Measurements from ENCODE around the gene TMEM242.

The TMEM242 gene

DNA sequence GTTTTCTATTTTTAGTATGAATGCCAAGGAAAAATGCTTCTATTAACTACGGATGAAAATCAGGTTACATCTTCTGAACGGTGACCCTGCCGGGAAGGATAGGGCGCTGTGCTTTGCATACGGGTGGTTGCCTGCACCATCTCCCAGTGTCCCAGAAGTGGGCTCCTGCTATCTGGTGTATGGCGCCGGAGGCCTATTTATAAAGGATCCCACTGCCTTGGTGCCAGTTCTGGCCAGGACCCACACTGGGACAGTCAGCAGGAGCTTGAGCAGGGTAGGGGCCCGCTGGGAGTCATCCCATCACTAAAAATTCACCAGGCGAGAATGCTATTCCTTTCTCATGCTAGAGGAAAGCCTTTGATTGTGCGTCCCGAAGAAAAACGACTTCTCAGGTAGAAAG, 22.9 kb downstream of the TMEM242 start:
- no peaks in the 10 kb centered on the region for H3K27me3 ChIP-seq (ENCODE audit: control insufficient read depth in 1 of 2, insufficient read depth in 2 of 2, low read length in 2 of 2)
- H3K4me3 ChIP-seq (ENCODE audit: low read depth in 1 of 2, low read length in 2 of 2): no peak overlapping the region
- no peaks in the 10 kb centered on the region for H3K36me3 ChIP-seq (ENCODE audit: insufficient read depth, low read length)

DNA sequence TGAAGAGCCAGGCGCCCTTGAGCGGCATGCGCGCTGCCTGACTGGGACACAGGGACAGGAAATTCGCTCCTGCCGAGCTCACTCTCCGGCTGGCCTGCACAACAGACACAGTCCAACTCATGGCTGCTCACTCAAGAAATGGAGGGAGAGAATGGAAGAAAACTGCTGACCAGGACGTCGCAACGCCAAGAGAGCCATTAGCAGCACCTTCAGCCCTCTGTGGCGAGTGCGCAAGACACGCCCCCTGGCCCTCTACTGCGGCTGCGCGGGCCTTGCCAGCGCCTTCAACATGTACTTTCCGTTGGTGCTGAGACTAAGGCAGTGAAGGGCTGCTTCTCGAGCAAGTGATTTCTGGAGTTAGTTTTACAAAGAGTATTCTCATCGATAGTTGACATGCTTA, 23.3 kb downstream of the TMEM242 start:
- Histone ChIP-seq H3K27me3 (ENCODE audit: control insufficient read depth in 1 of 2, insufficient read depth in 2 of 2, low read length in 2 of 2) (no peaks in the 10 kb centered on the region), H3K9ac (ENCODE audit: low read length) (no peak overlapping the region), H3K36me3 (ENCODE audit: insufficient read depth, low read length) (no peaks in the 10 kb centered on the region), H3K9me3 (ENCODE audit: low read length) (no peaks in the 10 kb centered on the region), H3K27ac (ENCODE audit: low read depth, low read length) (no peak overlapping the region), H3K4me3 (ENCODE audit: low read depth in 1 of 2, low read length in 2 of 2) (no peak overlapping the region), H3K4me1 (ENCODE audit: insufficient read depth, low read length) (peaks cover 10% of the 10 kb centered on the region)

More for the DNA sequence above, 22.9 kb downstream of the TMEM242 start:
- Histone ChIP-seq H3K4me1 (ENCODE audit: insufficient read depth, low read length) (peaks cover 14% of the 10 kb centered on the region), H3K9me3 (ENCODE audit: low read length) (no peaks in the 10 kb centered on the region), H3K9ac (ENCODE audit: low read length) (no peak overlapping the region), H3K27ac (ENCODE audit: low read depth, low read length) (no peak overlapping the region)

DNA sequence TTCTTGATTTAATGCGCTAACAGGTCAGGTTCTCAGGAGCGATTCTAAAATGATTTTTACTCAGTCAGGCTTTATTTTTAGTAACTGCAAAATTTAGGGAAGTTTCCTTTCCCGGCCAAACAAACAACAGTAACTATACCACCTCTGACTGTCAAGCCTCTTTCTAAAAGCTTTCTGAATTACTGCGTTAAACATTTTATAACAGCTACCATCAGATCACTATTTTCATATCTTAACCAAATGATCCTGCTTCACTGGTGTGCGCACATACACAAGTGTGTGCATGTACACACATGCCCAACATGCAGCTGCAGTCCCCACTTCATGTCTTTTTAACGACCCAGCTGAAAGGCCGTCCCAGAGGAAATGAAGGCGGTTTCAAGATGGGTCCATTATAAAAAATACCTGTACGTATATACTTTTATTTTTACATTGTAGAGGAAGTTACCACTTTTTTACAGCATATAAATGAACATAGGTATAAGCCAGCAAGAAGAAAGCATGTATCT, 25.0 kb downstream of the TMEM242 start:
- Histone ChIP-seq H3K4me3 (ENCODE audit: low read depth in 1 of 2, low read length in 2 of 2) (no peak overlapping the region), H3K9me3 (ENCODE audit: low read length) (no peaks in the 10 kb centered on the region), H3K27ac (ENCODE audit: low read depth, low read length) (no peak overlapping the region), H3K27me3 (ENCODE audit: control insufficient read depth in 1 of 2, insufficient read depth in 2 of 2, low read length in 2 of 2) (no peaks in the 10 kb centered on the region), H3K4me1 (ENCODE audit: insufficient read depth, low read length) (peaks cover 6% of the 10 kb centered on the region), H3K9ac (ENCODE audit: low read length) (no peak overlapping the region), H3K36me3 (ENCODE audit: insufficient read depth, low read length) (no peaks in the 10 kb centered on the region)

DNA sequence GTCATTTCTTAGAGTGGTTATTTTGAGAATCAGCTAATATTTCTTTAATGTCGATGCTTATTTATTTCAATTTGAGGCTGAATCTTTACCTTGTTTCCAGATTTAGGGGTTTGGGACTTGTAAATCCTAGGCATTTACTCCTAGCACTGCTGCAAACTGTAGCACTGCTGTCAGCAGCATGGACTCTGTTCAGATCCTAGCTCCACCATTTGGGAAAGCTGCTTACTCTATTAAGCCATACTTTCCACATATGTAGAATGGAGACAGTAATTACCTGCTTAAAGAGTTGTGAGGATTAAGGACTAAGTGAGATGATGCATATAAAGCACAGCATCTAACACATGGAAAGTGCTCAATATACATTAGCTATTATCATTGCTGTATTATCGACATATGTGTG, 28.7 kb downstream of the TMEM242 start:
- Histone ChIP-seq H3K9ac (ENCODE audit: low read length) (no peak overlapping the region), H3K4me1 (ENCODE audit: insufficient read depth, low read length) (peaks cover 6% of the 10 kb centered on the region), H3K9me3 (ENCODE audit: low read length) (no peaks in the 10 kb centered on the region), H3K36me3 (ENCODE audit: insufficient read depth, low read length) (peaks cover 10% of the 10 kb centered on the region), H3K4me3 (ENCODE audit: low read depth in 1 of 2, low read length in 2 of 2) (no peak overlapping the region), H3K27ac (ENCODE audit: low read depth, low read length) (no peak overlapping the region), H3K27me3 (ENCODE audit: control insufficient read depth in 1 of 2, insufficient read depth in 2 of 2, low read length in 2 of 2) (no peaks in the 10 kb centered on the region)

DNA sequence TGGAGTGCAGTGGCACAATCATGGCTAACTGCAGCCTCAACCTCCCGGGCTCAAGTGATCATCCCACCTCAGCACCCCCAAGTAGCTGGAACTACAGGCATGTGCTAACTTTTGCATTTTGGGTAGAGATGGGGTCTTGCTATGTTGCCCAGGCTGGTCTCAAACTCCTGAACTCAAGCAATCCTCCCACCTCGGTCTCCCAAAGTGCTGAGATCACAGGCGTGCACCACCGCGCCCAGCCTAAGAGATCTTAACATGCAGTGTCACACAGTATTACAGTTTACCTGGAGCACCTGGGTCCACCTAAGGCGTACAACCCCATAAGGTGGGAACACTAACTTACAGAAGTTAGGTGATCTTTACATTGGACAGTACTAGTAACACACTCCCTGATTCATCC, 29.5 kb downstream of the TMEM242 start:
- H3K4me3 ChIP-seq (ENCODE audit: low read depth in 1 of 2, low read length in 2 of 2): no peak overlapping the region
- peaks cover 6% of the 10 kb centered on the region for H3K4me1 ChIP-seq (ENCODE audit: insufficient read depth, low read length)
- no peak overlapping the region for H3K27ac ChIP-seq (ENCODE audit: low read depth, low read length)
- H3K27me3 ChIP-seq (ENCODE audit: control insufficient read depth in 1 of 2, insufficient read depth in 2 of 2, low read length in 2 of 2): no peaks in the 10 kb centered on the region
- H3K9ac ChIP-seq (ENCODE audit: low read length): no peak overlapping the region
- H3K36me3 ChIP-seq (ENCODE audit: insufficient read depth, low read length): peaks cover 10% of the 10 kb centered on the region
- H3K9me3 ChIP-seq (ENCODE audit: low read length): no peaks in the 10 kb centered on the region

DNA sequence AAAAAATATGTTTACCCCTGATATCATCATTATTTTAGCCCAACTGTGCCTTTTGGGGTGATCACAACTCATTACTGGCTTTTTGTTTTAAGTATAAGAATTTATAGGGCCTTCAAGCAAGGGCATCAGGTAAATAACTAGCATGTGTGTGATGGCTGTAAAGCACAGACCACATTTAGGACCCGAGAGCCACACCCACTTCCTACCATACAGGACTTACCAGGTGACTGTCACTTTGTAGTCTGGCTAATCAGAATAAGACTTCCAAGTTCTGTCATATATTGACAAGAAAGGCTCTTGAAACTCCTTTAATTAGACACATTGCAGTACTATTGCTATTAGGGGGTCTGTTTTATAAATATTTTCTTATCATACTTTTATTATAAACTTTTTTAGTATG, 31.1 kb downstream of the TMEM242 start:
- Histone ChIP-seq H3K4me3 (ENCODE audit: low read depth in 1 of 2, low read length in 2 of 2) (no peak overlapping the region), H3K27ac (ENCODE audit: low read depth, low read length) (no peak overlapping the region), H3K4me1 (ENCODE audit: insufficient read depth, low read length) (no peaks in the 10 kb centered on the region), H3K9me3 (ENCODE audit: low read length) (no peaks in the 10 kb centered on the region), H3K9ac (ENCODE audit: low read length) (no peak overlapping the region), H3K27me3 (ENCODE audit: control insufficient read depth in 1 of 2, insufficient read depth in 2 of 2, low read length in 2 of 2) (no peaks in the 10 kb centered on the region), H3K36me3 (ENCODE audit: insufficient read depth, low read length) (peaks cover 10% of the 10 kb centered on the region)

DNA sequence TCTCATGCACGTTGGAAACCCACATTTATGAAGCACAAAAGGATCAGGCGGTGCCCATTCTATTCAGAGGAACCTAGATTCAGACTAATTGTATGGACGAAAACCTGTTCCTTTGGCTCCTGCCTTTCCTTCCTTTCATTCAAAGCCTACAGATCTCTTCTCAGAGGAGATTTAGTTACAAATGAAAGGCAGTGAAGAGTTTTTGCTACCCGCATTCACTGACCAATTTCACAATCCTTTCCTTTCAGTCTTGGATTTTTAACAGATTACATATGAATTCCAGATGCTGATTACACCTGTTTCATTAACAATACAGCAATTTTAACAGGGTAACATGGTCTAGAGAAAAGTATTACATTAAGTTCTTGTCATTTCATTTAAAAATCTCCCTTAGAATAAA, 32.0 kb downstream of the TMEM242 start:
- no peak overlapping the region for H3K9ac ChIP-seq (ENCODE audit: low read length)
- H3K4me1 ChIP-seq (ENCODE audit: insufficient read depth, low read length): no peaks in the 10 kb centered on the region
- peaks cover 10% of the 10 kb centered on the region for H3K36me3 ChIP-seq (ENCODE audit: insufficient read depth, low read length)
- no peak overlapping the region for H3K27ac ChIP-seq (ENCODE audit: low read depth, low read length)
- H3K4me3 ChIP-seq (ENCODE audit: low read depth in 1 of 2, low read length in 2 of 2): no peak overlapping the region
- H3K27me3 ChIP-seq (ENCODE audit: control insufficient read depth in 1 of 2, insufficient read depth in 2 of 2, low read length in 2 of 2): no peaks in the 10 kb centered on the region
- H3K9me3 ChIP-seq (ENCODE audit: low read length): no peaks in the 10 kb centered on the region

DNA sequence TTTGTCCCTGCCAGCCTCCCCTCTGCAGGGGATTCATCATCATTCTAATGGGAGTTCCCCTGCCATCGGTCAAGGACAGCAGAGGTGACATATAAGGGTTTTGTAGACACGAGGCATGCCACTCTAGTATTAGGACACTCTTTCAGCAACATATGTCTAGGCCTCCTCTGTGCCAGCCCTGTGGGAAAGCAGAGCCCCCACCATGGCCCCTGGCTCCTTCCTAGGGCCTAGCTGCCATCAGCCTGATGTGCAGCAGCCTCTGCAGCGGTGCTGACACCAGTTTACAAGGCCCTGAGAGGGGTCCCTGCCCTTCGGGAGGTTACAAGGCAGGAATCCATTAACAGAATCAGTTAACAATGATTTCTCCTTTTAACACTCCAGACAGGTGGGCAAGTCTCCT, 32.5 kb downstream of the TMEM242 start:
- H3K9me3 ChIP-seq (ENCODE audit: low read length): no peaks in the 10 kb centered on the region
- H3K27me3 ChIP-seq (ENCODE audit: control insufficient read depth in 1 of 2, insufficient read depth in 2 of 2, low read length in 2 of 2): no peaks in the 10 kb centered on the region
- no peak overlapping the region for H3K27ac ChIP-seq (ENCODE audit: low read depth, low read length)
- no peak overlapping the region for H3K9ac ChIP-seq (ENCODE audit: low read length)
- peaks cover 10% of the 10 kb centered on the region for H3K36me3 ChIP-seq (ENCODE audit: insufficient read depth, low read length)
- H3K4me3 ChIP-seq (ENCODE audit: low read depth in 1 of 2, low read length in 2 of 2): no peak overlapping the region
- no peaks in the 10 kb centered on the region for H3K4me1 ChIP-seq (ENCODE audit: insufficient read depth, low read length)

DNA sequence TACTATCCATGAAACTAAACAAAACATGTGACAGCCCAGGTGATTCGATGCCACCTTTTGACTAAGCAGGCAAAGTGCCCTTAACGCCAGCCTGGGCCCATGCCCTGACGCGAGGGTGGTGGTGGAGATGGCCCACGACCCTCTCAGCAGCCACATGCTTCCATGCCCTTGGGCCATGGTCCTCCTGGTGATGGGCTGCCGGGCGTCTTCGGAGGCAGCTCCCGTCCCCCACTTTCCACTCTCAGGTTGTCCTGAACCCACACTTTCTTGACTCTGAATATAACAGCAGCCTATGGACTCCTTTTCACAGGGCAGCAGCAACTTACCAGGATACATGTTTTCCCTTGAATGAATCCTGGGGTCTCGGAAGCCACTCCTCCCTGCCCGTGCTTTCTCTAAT, 33.6 kb downstream of the TMEM242 start:
- no peaks in the 10 kb centered on the region for H3K9me3 ChIP-seq (ENCODE audit: low read length)
- no peak overlapping the region for H3K9ac ChIP-seq (ENCODE audit: low read length)
- no peak overlapping the region for H3K4me3 ChIP-seq (ENCODE audit: low read depth in 1 of 2, low read length in 2 of 2)
- peaks cover 10% of the 10 kb centered on the region for H3K36me3 ChIP-seq (ENCODE audit: insufficient read depth, low read length)
- H3K27ac ChIP-seq (ENCODE audit: low read depth, low read length): no peak overlapping the region
- no peaks in the 10 kb centered on the region for H3K27me3 ChIP-seq (ENCODE audit: control insufficient read depth in 1 of 2, insufficient read depth in 2 of 2, low read length in 2 of 2)
- H3K4me1 ChIP-seq (ENCODE audit: insufficient read depth, low read length): no peaks in the 10 kb centered on the region

DNA sequence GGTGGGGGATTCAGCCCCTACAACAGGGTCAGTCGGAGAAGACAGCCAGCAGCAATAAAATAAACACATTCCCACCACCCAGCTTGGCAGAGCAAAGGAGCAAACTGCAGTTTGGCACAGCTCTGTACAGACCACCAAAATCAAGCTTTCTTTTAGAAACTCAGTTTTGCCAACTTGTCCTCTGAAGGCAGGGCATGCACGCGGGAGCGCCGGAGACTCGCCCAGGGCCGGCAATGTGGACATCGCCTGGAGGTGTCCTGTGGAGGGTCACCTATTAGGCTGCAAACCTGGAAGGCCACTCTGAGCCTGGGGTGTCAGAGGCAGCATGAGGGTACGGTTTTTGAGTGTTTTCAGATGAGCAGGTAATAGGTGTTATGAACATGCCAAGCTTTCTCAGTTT, 34.7 kb downstream of the TMEM242 start:
- Histone ChIP-seq H3K27ac (ENCODE audit: low read depth, low read length) (no peak overlapping the region), H3K27me3 (ENCODE audit: control insufficient read depth in 1 of 2, insufficient read depth in 2 of 2, low read length in 2 of 2) (no peaks in the 10 kb centered on the region), H3K4me3 (ENCODE audit: low read depth in 1 of 2, low read length in 2 of 2) (no peak overlapping the region), H3K9ac (ENCODE audit: low read length) (no peak overlapping the region), H3K4me1 (ENCODE audit: insufficient read depth, low read length) (no peaks in the 10 kb centered on the region), H3K36me3 (ENCODE audit: insufficient read depth, low read length) (peaks cover 10% of the 10 kb centered on the region), H3K9me3 (ENCODE audit: low read length) (no peaks in the 10 kb centered on the region)

DNA sequence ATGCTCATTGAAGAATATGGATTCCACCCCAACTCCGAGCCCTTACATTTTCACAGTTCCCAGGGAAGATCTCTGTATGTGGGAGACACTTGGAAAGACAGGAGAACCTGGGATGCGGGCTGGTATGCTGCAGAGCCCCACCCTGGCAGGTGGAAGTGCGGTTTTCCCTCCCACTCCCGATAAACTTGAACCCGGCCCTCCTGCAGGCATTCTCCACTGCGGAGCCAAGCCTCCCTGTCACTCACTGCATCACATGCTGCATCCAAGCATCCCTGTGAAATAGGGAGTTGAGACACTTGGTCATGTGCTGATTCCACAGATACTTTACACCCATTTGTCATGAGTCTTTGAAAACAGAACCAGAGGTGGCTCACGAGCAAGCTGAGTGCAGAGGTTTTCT, 35.4 kb downstream of the TMEM242 start:
- H3K27ac ChIP-seq (ENCODE audit: low read depth, low read length): no peak overlapping the region

DNA sequence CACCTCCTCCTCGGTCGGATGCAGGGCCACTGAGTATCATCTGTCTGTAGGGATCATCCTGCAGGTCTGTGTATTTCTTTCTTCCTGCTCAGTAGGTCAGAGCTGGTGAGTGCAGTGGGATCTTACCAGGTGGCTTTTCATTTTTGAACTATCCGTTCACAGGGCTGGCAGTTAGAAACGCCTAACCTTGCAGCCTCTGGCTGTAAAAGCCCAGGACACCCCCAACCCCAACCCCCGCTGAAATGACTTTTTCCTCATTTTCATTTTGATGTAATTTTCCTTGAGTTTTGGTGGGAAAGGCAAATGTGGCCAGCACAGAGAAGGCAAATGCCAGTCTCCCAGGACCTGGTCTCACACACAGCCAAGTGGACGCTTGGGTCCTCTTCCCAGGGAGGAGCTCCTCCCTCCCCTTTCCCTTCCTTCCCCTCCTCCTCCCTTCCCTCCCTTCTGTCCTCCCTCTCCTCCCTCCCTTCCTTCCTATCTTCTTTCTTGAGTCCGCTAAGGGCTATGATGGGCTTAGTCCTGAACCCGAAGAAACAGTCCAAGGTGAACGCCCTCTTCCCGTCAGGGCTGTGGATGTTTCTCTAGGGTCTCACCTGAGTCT, 36.0 kb downstream of the TMEM242 start:
- Histone ChIP-seq H3K4me3 (ENCODE audit: low read depth in 1 of 2, low read length in 2 of 2) (no peak overlapping the region), H3K36me3 (ENCODE audit: insufficient read depth, low read length) (peaks cover 6% of the 10 kb centered on the region), H3K9ac (ENCODE audit: low read length) (no peak overlapping the region), H3K27me3 (ENCODE audit: control insufficient read depth in 1 of 2, insufficient read depth in 2 of 2, low read length in 2 of 2) (no peaks in the 10 kb centered on the region), H3K4me1 (ENCODE audit: insufficient read depth, low read length) (no peaks in the 10 kb centered on the region), H3K27ac (ENCODE audit: low read depth, low read length) (no peak overlapping the region), H3K9me3 (ENCODE audit: low read length) (no peaks in the 10 kb centered on the region)

More for the DNA sequence above, 35.4 kb downstream of the TMEM242 start:
- no peaks in the 10 kb centered on the region for H3K9me3 ChIP-seq (ENCODE audit: low read length)
- H3K36me3 ChIP-seq (ENCODE audit: insufficient read depth, low read length): peaks cover 10% of the 10 kb centered on the region
- H3K27me3 ChIP-seq (ENCODE audit: control insufficient read depth in 1 of 2, insufficient read depth in 2 of 2, low read length in 2 of 2): no peaks in the 10 kb centered on the region
- no peak overlapping the region for H3K9ac ChIP-seq (ENCODE audit: low read length)
- no peak overlapping the region for H3K4me3 ChIP-seq (ENCODE audit: low read depth in 1 of 2, low read length in 2 of 2)
- H3K4me1 ChIP-seq (ENCODE audit: insufficient read depth, low read length): no peaks in the 10 kb centered on the region
